GM10847 (cell line): ENCODE data around the gene LEF1.

Experiments
- POLR2A ChIP-seq: IDR thresholded peaks from 2 replicates; pipeline ENCODE4 v1.6.1; 2011; ENCODE audit not compliant: insufficient read length; ENCODE audit errors: extremely low read depth

The LEF1 gene

DNA sequence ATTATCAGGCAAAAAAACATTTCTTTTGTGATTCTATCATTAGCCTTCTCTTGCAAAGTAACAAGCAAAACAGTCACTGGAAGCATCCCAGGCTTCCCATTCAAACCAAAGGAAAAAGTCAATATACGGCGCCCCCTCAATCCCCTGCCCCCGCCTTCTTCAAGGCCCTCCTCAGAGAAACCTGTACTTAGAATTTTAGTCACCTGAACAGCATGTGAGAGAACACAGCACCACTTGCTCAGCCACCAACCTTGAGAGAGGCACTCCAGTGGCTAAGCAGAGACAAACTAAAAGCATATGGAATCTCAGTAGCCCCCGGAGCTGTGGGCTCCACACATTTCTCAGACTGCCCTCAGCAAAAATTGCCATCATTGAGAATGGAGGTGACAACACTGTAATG is 25.2 kb downstream of the LEF1 start:
- no peak for TF ChIP-seq POLR2A

- TF ChIP-seq POLR2A, result no peak
Measured at GRCh38 chr4:108142870-108143269, 25.9 kb downstream of the LEF1 start.

DNA sequence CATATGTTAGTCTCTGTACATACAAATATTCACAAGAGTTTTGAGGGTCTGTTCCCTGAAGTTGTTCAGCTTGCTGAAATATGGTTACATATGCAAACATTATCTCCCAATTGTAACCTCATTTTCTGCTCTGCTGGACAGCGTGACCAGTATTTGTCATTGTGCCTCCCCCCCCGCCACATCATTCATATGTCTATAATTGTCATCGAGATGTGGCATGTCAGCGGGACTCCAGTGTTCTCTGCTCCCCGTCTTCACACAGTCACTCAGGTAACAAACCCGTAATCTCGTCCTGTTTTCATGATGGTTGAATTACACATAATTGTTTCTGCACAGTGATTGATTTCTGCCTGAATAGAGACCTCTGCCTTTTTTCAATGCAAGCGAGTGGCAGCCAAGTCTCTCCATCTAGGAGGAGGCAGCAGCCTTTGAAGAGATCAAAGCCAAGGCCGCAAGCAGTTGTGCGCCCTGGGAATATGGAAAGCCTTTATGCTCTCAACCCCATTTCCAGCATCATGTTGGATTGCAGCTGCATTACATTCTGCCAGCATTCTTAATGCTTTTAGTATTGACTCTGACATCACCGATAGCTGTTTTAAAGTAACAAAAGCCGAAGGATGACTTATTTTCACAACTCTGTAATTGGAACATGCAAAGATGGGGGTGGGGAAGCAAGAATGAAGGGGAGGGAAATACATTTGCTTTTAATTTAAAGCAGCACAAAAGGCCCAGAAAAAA is 27.4 kb downstream of the LEF1 start:
- TF ChIP-seq POLR2A, result no peak

DNA sequence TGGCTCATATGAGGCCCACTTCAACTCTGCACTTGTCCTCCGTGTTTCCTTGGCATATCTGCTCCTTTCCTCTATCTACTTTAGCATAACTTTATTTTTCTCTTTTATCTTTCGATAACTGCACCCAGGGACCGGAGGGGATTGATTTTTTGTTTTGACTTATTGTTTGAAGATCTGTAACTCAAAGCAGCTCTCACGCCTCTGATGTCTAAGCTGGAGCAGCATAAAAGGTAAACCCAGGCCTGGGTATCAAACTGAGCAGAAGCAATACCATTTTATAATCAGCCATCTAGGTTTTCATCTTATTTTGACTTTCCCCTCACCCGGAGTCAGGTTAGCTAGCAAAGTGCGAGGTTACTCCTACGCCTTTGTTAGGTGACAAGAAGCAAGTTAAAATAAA is 28.4 kb downstream of the LEF1 start:
- no peak for TF ChIP-seq POLR2A

GRCh38 chr4:108139089-108139488 is 29.6 kb downstream of the LEF1 start:
- TF ChIP-seq POLR2A, result no peak

DNA sequence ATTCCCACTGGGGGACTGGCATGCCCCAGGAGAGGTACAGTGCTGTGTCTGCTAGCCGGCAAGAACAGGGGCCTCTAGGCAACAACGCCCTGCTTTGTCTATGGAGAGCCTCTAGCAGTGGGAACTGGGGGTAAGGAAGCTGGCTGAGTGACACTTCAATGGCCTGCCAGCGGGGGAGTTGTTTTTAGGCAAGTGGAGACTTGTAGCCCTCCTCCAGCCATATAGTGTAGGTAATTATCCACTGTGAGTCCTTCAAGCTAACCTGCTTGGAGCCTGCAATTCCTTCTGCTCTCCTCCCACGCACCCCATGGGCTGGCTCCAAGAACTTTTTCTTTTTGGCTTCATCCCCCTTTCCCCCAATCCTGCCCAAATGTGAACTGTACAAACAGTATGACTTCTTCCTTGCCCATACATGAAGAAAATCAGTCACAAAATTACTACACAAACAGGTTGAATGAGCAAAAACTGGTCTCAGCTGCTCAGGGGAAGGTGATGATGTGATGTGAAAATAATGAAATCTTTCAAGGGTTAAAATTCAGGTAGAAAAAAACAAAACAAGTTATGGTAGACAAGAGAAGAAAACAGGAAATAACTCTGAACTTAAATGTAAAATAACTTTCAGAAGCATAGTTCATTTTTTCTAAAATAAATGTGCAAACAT is 33.1 kb downstream of the LEF1 start:
- no peak for TF ChIP-seq POLR2A

GRCh38 chr4:108130955-108131354 is 37.8 kb downstream of the LEF1 start:
- no peak for TF ChIP-seq POLR2A

GRCh38 chr4:108129196-108129595 is 39.5 kb downstream of the LEF1 start:
- no peak for TF ChIP-seq POLR2A

GRCh38 chr4:108126806-108127205 is 41.9 kb downstream of the LEF1 start:
- no peak for TF ChIP-seq POLR2A

- TF ChIP-seq POLR2A, result no peak
Measured at GRCh38 chr4:108120789-108121188, 47.9 kb downstream of the LEF1 start.

GRCh38 chr4:108119199-108119800 is 49.4 kb downstream of the LEF1 start:
- TF ChIP-seq POLR2A, result no peak

DNA sequence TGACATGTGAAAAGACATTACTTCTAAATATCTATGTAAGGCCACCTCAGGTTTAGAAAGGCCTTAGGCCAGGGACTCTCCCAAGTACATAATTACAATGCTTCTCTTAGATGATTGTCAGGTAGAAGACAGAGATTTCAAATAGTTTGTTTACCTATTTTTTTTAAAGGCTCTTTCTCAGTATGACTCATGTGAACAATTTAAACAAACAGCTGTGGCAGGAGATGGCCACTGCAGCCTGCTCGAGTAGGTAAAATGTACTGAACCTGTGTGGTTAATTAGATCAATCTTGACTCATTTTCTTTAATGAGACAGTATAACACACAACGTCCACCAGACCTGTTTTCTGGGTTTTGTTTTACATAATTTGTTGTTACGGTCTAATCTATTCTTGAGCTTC is 50.2 kb downstream of the LEF1 start:
- no peak for TF ChIP-seq POLR2A

DNA sequence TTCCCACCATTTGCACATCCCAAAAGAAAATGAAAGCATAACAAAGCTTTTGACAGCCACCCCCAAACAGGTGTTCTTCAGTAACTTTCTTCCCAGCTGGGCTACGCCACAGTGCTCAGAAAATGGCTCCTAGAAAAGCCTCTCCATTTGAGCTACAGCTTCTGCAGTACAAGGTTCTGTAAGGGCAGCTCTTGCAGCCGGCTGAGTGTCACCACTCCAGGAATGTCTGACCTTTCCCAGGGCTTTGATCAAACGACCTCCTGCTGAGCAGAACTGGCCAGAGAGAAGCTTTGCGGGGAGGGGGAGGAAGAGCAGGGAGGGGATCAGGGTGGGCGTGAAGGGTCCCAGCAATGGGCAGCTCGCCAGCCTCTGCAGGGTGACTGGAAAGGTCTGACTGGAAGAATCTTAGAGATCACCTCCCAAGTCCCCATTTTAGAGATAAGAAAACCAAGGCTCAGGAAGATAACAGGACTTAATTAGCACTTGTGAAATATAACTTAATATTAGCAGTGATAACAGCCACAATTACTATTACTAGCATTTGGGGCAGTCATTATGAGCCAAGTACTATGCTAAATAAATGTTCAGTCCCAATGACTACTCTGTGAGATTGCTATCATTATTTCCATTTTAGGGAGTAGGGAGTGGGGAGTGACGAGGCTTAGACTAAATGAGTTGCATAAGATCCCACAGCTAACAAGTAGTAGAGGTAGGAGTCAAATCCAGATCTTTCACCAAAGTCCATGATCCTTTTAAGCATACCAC is 51.1 kb downstream of the LEF1 start:
- TF ChIP-seq POLR2A, result no peak

DNA sequence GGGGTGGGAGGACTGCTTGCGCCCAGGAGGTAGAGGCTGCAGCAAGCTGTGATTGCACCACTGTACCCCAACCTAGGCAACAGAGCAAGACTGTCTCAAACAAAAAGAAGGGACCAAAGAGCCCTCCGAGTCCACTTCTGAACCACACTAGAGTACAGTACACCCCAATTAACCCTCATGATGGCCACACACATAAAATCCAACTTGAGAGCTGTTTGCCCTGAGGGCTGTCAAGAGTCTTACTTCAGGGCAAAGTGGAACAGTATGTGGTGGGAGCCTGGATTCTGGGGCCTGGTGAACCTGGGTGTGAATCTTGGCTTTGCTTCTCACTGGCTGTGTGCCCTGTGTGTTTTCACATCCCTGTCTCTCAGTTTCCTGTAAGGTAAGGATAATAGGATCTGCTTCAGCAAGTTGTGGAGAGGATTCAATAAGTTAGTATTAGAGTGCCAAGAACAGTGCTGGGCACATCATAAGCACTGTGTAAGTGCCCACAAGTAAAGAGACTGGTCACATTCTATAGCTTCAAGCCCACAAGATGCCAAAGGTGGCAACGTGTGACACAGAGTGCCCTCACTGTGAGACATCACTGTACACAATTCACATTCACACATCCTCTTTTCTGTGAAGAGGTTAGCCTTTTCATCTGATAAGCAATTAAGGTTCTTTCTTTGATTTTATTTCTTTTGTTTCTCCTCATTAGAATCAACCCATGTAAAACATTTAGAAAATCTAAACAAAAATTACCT is 52.1 kb downstream of the LEF1 start:
- no peak for TF ChIP-seq POLR2A

DNA sequence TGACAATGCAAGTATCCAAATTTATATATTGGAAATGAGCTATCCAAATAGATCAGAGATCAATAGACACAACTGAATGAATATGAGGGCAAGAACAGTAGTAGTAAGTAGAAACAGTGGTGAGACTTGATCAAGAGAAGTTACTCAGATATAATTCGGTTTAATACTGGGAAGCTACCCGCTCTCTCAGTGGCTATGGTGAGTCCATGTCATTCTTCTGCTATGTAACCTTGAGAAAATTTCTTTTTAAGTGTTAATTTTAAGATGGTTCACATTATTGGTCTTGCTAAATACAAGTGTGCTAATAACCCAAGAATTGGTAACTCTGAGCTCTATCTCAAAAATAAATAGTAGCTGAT is 53.6 kb downstream of the LEF1 start:
- no peak for TF ChIP-seq POLR2A
